ENCODE data around the gene LIN28B. TPM values are rescaled to one million over a fixed set of nuclear protein-coding genes. Genes with fewer than 3 reads are reported as not detected.
"Not testable (repeated sequence)": the region's sequence is repeated elsewhere in the genome, so short reads cannot be mapped to it uniquely, and the experiment has no call there.

Gene LIN28B
- polyA plus RNA-seq, 3 donors from 2014 or later, result not detected

- Mint-ChIP-seq H3K27ac (no peak overlapping the region), H3K27me3 (ENCODE audit: low read depth in 3 of 3) (peaks cover 0 to 10% (median 8%) of the 10 kb centered on the region in 3 donors), H3K9me3 (no peaks in the 10 kb centered on the region), H3K36me3 (no peaks in the 10 kb centered on the region), H3K4me1 (no peaks in the 10 kb centered on the region), H3K4me3 (no peak overlapping the region)
- DNase-seq, result no peak
Measured at GRCh38 chr6:105072798-105073199, 115.9 kb downstream of the LIN28B start.

GRCh38 chr6:105075210-105075609 is 118.3 kb downstream of the LIN28B start:
- Mint-ChIP-seq H3K27me3 (ENCODE audit: low read depth in 3 of 3) (peaks cover 0 to 6% (median 6%) of the 10 kb centered on the region in 3 donors), H3K9me3 (no peaks in the 10 kb centered on the region), H3K4me1 (no peaks in the 10 kb centered on the region), H3K36me3 (no peaks in the 10 kb centered on the region), H3K27ac (no peak overlapping the region), H3K4me3 (no peak overlapping the region)
- DNase-seq, result no peak

GRCh38 chr6:105076418-105076817 is 119.5 kb downstream of the LIN28B start:
- not testable (repeated sequence) for H3K27me3 Mint-ChIP-seq (ENCODE audit: low read depth in 3 of 3); H3K27ac Mint-ChIP-seq; H3K4me3 Mint-ChIP-seq; H3K36me3 Mint-ChIP-seq; DNase-seq; H3K9me3 Mint-ChIP-seq; H3K4me1 Mint-ChIP-seq

GRCh38 chr6:105077596-105078385 is 120.9 kb downstream of the LIN28B start:
- H3K9me3 Mint-ChIP-seq, result no peaks in the 10 kb centered on the region
- no peak for DNase-seq
- no peak overlapping the region for H3K27ac Mint-ChIP-seq

GRCh38 chr6:105078386-105078708 is 121.4 kb downstream of the LIN28B start:
- Mint-ChIP-seq H3K4me3 (no peak overlapping the region), H3K36me3 (no peaks in the 10 kb centered on the region), H3K4me1 (no peaks in the 10 kb centered on the region), H3K9me3 (no peaks in the 10 kb centered on the region), H3K27me3 (ENCODE audit: low read depth in 3 of 3) (peaks cover 0 to 5% (median 3%) of the 10 kb centered on the region in 3 donors), H3K27ac (no peak overlapping the region)
- DNase-seq, result no peak

More at GRCh38 chr6:105077596-105078385, 120.9 kb downstream of the LIN28B start:
- no peak overlapping the region for H3K4me3 Mint-ChIP-seq
- no peaks in the 10 kb centered on the region for H3K4me1 Mint-ChIP-seq
- no peaks in the 10 kb centered on the region for H3K36me3 Mint-ChIP-seq
- H3K27me3 Mint-ChIP-seq (ENCODE audit: low read depth in 3 of 3), result peaks cover 0 to 6% (median 5%) of the 10 kb centered on the region in 3 donors

GRCh38 chr6:105080279-105080678 is 123.4 kb downstream of the LIN28B start:
- no peak overlapping the region for H3K27ac Mint-ChIP-seq
- H3K9me3 Mint-ChIP-seq, result no peaks in the 10 kb centered on the region
- no peak overlapping the region for H3K4me3 Mint-ChIP-seq
- no peak for DNase-seq
- no peaks in the 10 kb centered on the region for H3K36me3 Mint-ChIP-seq
- peaks cover 0 to 2% (median 0%) of the 10 kb centered on the region in 3 donors for H3K27me3 Mint-ChIP-seq (ENCODE audit: low read depth in 3 of 3)
- no peaks in the 10 kb centered on the region for H3K4me1 Mint-ChIP-seq

GRCh38 chr6:105081662-105082061 is 124.8 kb downstream of the LIN28B start:
- H3K9me3 Mint-ChIP-seq; H3K27me3 Mint-ChIP-seq (ENCODE audit: low read depth in 3 of 3); H3K36me3 Mint-ChIP-seq; DNase-seq; H3K4me1 Mint-ChIP-seq; H3K27ac Mint-ChIP-seq; H3K4me3 Mint-ChIP-seq: not testable (repeated sequence)

GRCh38 chr6:105087571-105088211 is 130.8 kb downstream of the LIN28B start:
- Mint-ChIP-seq H3K36me3 (no peaks in the 10 kb centered on the region), H3K27ac (no peak overlapping the region), H3K27me3 (ENCODE audit: low read depth in 3 of 3) (peaks cover 3 to 4% (median 3%) of the 10 kb centered on the region in 3 donors), H3K9me3 (no peaks in the 10 kb centered on the region), H3K4me3 (no peak overlapping the region), H3K4me1 (no peaks in the 10 kb centered on the region)
- peak; percentile 30 to 48 (median 40) for DNase-seq

GRCh38 chr6:105091140-105091829 is 134.4 kb downstream of the LIN28B start:
- Mint-ChIP-seq H3K27ac (no peak overlapping the region), H3K36me3 (no peaks in the 10 kb centered on the region), H3K4me1 (no peaks in the 10 kb centered on the region), H3K4me3 (no peak overlapping the region), H3K27me3 (ENCODE audit: low read depth in 3 of 3) (peaks cover 3 to 5% (median 4%) of the 10 kb centered on the region in 3 donors), H3K9me3 (no peaks in the 10 kb centered on the region)
- no peak for DNase-seq

- no peak overlapping the region for H3K27ac Mint-ChIP-seq
- DNase-seq, result no peak
- no peak overlapping the region for H3K4me3 Mint-ChIP-seq
- H3K27me3 Mint-ChIP-seq (ENCODE audit: low read depth in 3 of 3), result peaks cover 0 to 7% (median 3%) of the 10 kb centered on the region in 3 donors
- no peaks in the 10 kb centered on the region for H3K4me1 Mint-ChIP-seq
- no peaks in the 10 kb centered on the region for H3K9me3 Mint-ChIP-seq
- no peaks in the 10 kb centered on the region for H3K36me3 Mint-ChIP-seq
Measured at GRCh38 chr6:105094133-105094640, 137.3 kb downstream of the LIN28B start.

- no peaks in the 10 kb centered on the region for H3K9me3 Mint-ChIP-seq
- no peak overlapping the region for H3K27ac Mint-ChIP-seq
- H3K4me1 Mint-ChIP-seq, result no peaks in the 10 kb centered on the region
- no peak overlapping the region for H3K4me3 Mint-ChIP-seq
- DNase-seq, result no peak
- H3K36me3 Mint-ChIP-seq, result no peaks in the 10 kb centered on the region
- peaks cover 0 to 7% (median 3%) of the 10 kb centered on the region in 3 donors for H3K27me3 Mint-ChIP-seq (ENCODE audit: low read depth in 3 of 3)
Measured at GRCh38 chr6:105095139-105095538, 138.2 kb downstream of the LIN28B start.

GRCh38 chr6:105097288-105097687 is 140.4 kb downstream of the LIN28B start:
- no peaks in the 10 kb centered on the region for H3K9me3 Mint-ChIP-seq
- H3K27me3 Mint-ChIP-seq (ENCODE audit: low read depth in 3 of 3), result peaks cover 0 to 7% (median 2%) of the 10 kb centered on the region in 3 donors
- H3K36me3 Mint-ChIP-seq, result no peaks in the 10 kb centered on the region
- H3K27ac Mint-ChIP-seq, result no peak overlapping the region
- H3K4me3 Mint-ChIP-seq, result no peak overlapping the region
- H3K4me1 Mint-ChIP-seq, result no peaks in the 10 kb centered on the region
- DNase-seq, result no peak

- DNase-seq, result no peak
- Mint-ChIP-seq H3K27me3 (ENCODE audit: low read depth in 3 of 3) (peaks cover 0 to 5% (median 0%) of the 10 kb centered on the region in 3 donors), H3K4me1 (no peaks in the 10 kb centered on the region), H3K9me3 (no peaks in the 10 kb centered on the region), H3K4me3 (no peak overlapping the region), H3K36me3 (no peaks in the 10 kb centered on the region), H3K27ac (no peak overlapping the region)
Measured at GRCh38 chr6:105099371-105099770, 142.5 kb downstream of the LIN28B start.

- Mint-ChIP-seq H3K4me1 (no peaks in the 10 kb centered on the region), H3K27me3 (ENCODE audit: low read depth in 3 of 3) (peaks cover 0 to 6% (median 0%) of the 10 kb centered on the region in 3 donors), H3K4me3 (no peak overlapping the region), H3K27ac (no peak overlapping the region), H3K9me3 (no peaks in the 10 kb centered on the region), H3K36me3 (no peaks in the 10 kb centered on the region)
- DNase-seq, result no peak
Measured at GRCh38 chr6:105102186-105102585, 145.3 kb downstream of the LIN28B start.
